Sigmoid colon (tissue), 7 donors: Measurements from ENCODE around the gene ALG13. TPM values are rescaled to one million over a fixed set of nuclear protein-coding genes. Genes with fewer than 3 reads are reported as not detected.
A peak's percentile ranks its signal among the peaks of the same experiment; 100 is the strongest.
"Not testable (repeated sequence)": the region's sequence is repeated elsewhere in the genome, so short reads cannot be mapped to it uniquely, and the experiment has no call there.

ENCODE experiments used
- DNase-seq: peaks from one replicate; pipeline ENCODE4 v3.0.0-alpha.2; 2019
- H3K27ac ChIP-seq, 4 donors: fragments of 200-600 bp; sonication (generic); one replicate each; pipeline ENCODE4 v1.5.1; 2016 to 2019; ENCODE audit warnings: mild to moderate bottlenecking in 1 of 4
- H3K27me3 ChIP-seq, 3 donors: fragments of 200-600 bp; sonication (generic); one replicate each; pipeline ENCODE4 v1.5.1; 2019; ENCODE audit warnings: mild to moderate bottlenecking in 1 of 3
- H3K36me3 ChIP-seq, 4 donors: fragments of 200-600 bp; sonication (generic); one replicate each; pipeline ENCODE4 v1.5.1; 2016 to 2019
- H3K4me1 ChIP-seq, 4 donors: fragments of 200-600 bp; sonication (generic); one replicate each; pipeline ENCODE4 v1.5.1; 2017 to 2019
- H3K4me3 ChIP-seq, 4 donors: fragments of 200-600 bp; sonication (generic); one replicate each; pipeline ENCODE4 v1.5.1; 2017 to 2019; ENCODE audit warnings: mild to moderate bottlenecking in 2 of 4, moderate library complexity in 1 of 4
- H3K9me3 ChIP-seq, 4 donors: fragments of 200-600 bp in 3 of 4; sonication (generic) in 3 of 4; one replicate each; pipeline versions ENCODE4 v1.5.1 to v1.6.1; 2013 to 2019
- EP300 ChIP-seq, 4 donors: sonication (generic); formaldehyde crosslinking; IDR thresholded peaks; one replicate each; pipeline ENCODE4 v1.6.1; 2017; ENCODE audit warnings: antibody characterized with exemption in 4 of 4
- POLR2A ChIP-seq, 2 donors: fragments of 450-650 bp; IDR thresholded peaks; one replicate each; pipeline ENCODE4 v1.6.1; 2016; ENCODE audit warnings: antibody characterized with exemption in 2 of 2, mild to moderate bottlenecking in 2 of 2, moderate library complexity in 2 of 2
- POLR2AphosphoS5 ChIP-seq, 4 donors: sonication (generic); formaldehyde crosslinking; IDR thresholded peaks; one replicate each; pipeline ENCODE4 v1.6.1; 2017; ENCODE audit warnings: antibody characterized with exemption in 4 of 4
- WGBS, 2 donors: extraction: QIAGEN DNeasy Blood & Tissue Kit; methylation state at CpG; one replicate each; pipeline ENCODE4 v1.1.7; 2013; 5-methylcytosine and 5-hydroxymethylcytosine counted together
- intact Hi-C: fragments of 100-400 bp; cut with DNase I; formaldehyde crosslinking; loops from one replicate; pipeline ENCODE4 v1.15.1; 2023
- polyA plus RNA-seq, 3 donors: library from polyadenylated mRNA; stranded (reverse); fragments of 200-250 nt; gene quantifications; one replicate each; pipeline ENCODE4 v1.2.3, GENCODE V29; 2013
- total RNA-seq, 4 donors: library from RNA; depleted of rRNA; stranded (reverse); fragments of >200 nt; gene quantifications; one replicate each; pipeline ENCODE4 v1.1.0, GENCODE V29; 2016
- TF ChIP-seq, protein P1 (sequence below), 4 experiments: fragments of 450-650 bp in 3 of 4; fragments of 200-600 bp in 1 of 4; IDR thresholded peaks; one replicate each; pipeline ENCODE4 v1.5.1; 2016 to 2019; ENCODE audit warnings: antibody characterized with exemption in 4 of 4, mild to moderate bottlenecking in 3 of 4, moderate library complexity in 2 of 4
- donor health status: healthy with polysubstance abuse.
- donor health status: Bipolar disorder and iron deficiency.
- donor health status: healthy.

The ALG13 gene
- total RNA-seq: 10 to 100 TPM; 34.9 to 80.9 (median 42.1) TPM
- polyA plus RNA-seq: 10 to 100 TPM; 24.2 to 54.7 (median 51.6) TPM

DNA sequence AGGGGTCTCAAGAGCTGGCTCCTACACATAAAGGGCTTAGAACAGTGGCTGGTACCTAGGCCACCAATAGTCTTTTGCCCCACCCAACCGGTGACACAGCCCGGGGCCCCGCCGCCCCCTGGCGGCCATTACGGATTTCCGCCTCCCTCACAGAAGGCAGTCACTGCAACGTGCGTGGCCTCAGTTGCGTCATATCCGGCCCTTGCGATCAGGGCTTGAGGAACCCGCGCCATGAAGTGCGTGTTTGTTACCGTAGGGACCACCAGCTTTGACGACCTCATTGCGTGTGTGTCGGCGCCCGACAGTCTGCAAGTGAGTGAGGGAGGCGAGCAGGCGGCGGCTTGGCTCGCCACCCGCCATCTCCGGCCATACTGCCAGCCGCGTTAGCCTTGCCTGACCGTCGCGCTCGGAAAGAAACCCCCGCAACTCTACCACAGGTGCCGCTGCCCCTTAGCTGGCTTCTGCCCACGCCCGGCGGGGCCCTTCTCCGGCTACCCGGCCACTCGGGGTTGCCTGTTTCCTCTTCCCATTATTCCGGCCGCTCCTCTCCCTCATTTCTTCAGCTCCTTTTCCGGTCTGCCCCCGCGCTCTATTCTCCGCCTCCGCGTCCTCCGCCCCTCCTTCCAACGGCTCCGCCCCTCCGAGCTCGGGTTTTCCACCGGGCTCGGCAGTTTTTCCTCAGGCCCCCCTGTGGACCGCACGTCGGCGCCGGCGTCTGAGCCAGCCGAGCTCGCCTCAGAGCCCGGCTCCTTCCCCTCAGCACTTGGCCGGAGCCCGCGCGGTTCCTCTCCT, at the start of gene ALG13:
Gene ALG13, plus strand, starts transcription at position 183 of the 792 bp plus-strand sequence. Its CDS starts 49 bp downstream, at position 232.
- TF ChIP-seq EP300 (IDR thresholded peaks at IDR 0.05): peak in 3 of 4 donors; percentile 22 to 44 (median 25)
- TF ChIP-seq POLR2AphosphoS5 (IDR thresholded peaks at IDR 0.05): peak; percentile 69 to 87 (median 82)
- TF ChIP-seq POLR2A (IDR thresholded peaks at IDR 0.05): peak; percentile 32 to 40
- TF ChIP-seq, protein P1, sequence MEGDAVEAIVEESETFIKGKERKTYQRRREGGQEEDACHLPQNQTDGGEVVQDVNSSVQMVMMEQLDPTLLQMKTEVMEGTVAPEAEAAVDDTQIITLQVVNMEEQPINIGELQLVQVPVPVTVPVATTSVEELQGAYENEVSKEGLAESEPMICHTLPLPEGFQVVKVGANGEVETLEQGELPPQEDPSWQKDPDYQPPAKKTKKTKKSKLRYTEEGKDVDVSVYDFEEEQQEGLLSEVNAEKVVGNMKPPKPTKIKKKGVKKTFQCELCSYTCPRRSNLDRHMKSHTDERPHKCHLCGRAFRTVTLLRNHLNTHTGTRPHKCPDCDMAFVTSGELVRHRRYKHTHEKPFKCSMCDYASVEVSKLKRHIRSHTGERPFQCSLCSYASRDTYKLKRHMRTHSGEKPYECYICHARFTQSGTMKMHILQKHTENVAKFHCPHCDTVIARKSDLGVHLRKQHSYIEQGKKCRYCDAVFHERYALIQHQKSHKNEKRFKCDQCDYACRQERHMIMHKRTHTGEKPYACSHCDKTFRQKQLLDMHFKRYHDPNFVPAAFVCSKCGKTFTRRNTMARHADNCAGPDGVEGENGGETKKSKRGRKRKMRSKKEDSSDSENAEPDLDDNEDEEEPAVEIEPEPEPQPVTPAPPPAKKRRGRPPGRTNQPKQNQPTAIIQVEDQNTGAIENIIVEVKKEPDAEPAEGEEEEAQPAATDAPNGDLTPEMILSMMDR (IDR thresholded peaks at IDR 0.05): peak; percentile 39 to 65 (median 56)
- H3K4me3 ChIP-seq: peak within 1 kb of the TSS; percentile 68 to 84 (median 74)
- intact Hi-C loops: no loop called here
- H3K27me3 ChIP-seq: peaks cover 0 to 3% (median 0%) of the 10 kb centered on the region in 3 donors
- H3K4me1 ChIP-seq: peaks cover 0 to 11% (median 3%) of the 10 kb centered on the region in 4 donors
- peaks cover 0 to 16% (median 0%) of the 10 kb centered on the region in 4 donors for H3K36me3 ChIP-seq
- WGBS, 2 donors: 0 to 1% methylated on average over 69 of the region's 69 CpGs
- DNase-seq: peak; percentile 96
- no peaks in the 10 kb centered on the region for H3K9me3 ChIP-seq
- H3K27ac ChIP-seq: peak within 1 kb of the TSS; percentile 94 to 99 (median 97)

DNA sequence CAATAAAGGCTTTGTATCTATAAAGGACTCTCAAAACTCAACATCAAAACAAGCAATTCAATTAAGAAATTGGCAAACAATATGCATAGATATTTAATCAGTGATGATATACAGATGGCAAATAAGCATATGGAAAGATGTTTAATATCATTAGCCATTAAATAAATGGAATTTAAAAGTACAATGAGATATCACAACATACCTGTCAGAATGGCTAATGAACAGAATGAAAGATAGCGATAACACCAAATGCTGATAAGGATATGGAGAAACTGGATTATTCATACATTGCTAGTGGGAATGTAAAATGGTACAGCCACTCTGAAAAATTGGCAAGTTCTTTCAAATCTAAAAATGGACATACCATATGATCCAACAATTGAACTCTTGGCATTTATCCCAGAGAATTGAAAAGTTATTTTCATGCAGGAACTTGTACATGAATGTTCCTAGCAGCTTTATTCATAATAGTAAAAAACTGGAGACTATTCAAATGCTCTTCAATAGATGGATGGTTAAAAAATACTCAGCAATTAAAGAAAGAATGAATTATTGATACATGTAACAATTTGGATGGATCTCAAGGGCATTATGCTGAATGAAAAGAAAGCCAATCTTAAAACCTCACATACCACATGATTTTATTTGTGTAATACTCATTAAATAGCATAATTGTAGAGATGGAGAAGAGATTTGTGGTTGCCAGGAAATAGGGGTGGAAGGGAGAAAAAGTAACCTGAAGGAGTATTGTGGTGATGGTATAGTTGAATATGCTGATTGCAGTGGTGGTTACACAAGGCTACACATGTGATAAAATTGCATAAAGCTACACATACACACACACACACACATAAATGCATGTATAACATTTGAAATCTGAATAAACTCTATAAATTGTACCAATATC, 45.9 kb upstream of the ALG13 start:
- intact Hi-C loops: no loop called here
- Histone ChIP-seq H3K27ac (no peak overlapping the region), H3K36me3 (no peaks in the 10 kb centered on the region), H3K9me3 (no peaks in the 10 kb centered on the region), H3K4me3 (no peak overlapping the region), H3K27me3 (no peaks in the 10 kb centered on the region), H3K4me1 (no peaks in the 10 kb centered on the region)
- DNase-seq: no peak
- no peak for TF ChIP-seq POLR2AphosphoS5 (IDR thresholded peaks at IDR 0.05)
- TF ChIP-seq EP300 (IDR thresholded peaks at IDR 0.05): no peak
- TF ChIP-seq POLR2A (IDR thresholded peaks at IDR 0.05): no peak
- TF ChIP-seq, protein P1 (IDR thresholded peaks at IDR 0.05): no peak
- WGBS, 2 donors: 91 to 98% methylated on average over 1 of the region's 1 CpG

DNA sequence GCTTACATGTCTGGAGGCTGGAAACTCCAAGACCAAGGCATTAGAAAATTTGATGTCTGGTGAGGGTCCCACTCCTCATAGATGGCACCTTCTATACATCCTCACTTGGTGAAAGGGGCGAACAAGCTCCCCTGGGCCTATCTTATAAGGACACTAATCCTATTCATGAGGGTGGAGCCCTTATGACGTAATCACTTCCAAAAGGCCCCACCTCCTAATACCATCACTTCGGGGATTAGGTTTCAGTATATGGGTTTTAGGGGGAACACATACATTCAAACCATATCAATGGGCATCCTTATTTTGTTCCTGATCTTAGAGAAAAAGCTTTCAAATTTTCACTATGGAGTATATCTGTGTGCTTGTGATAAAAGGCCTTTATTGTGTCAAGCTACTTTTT, 39.0 kb upstream of the ALG13 start:
- Histone ChIP-seq H3K4me3 (no peak overlapping the region), H3K4me1 (no peaks in the 10 kb centered on the region), H3K36me3 (no peaks in the 10 kb centered on the region), H3K9me3 (no peaks in the 10 kb centered on the region), H3K27me3 (no peaks in the 10 kb centered on the region), H3K27ac (no peak overlapping the region)
- TF ChIP-seq POLR2A (IDR thresholded peaks at IDR 0.05) (no peak), POLR2AphosphoS5 (IDR thresholded peaks at IDR 0.05) (no peak), EP300 (IDR thresholded peaks at IDR 0.05) (no peak)
- TF ChIP-seq, protein P1 (IDR thresholded peaks at IDR 0.05): no peak
- intact Hi-C loops: no loop called here
- no peak for DNase-seq
- WGBS, 2 donors: 88 to 89% methylated on average over 3 of the region's 3 CpGs

DNA sequence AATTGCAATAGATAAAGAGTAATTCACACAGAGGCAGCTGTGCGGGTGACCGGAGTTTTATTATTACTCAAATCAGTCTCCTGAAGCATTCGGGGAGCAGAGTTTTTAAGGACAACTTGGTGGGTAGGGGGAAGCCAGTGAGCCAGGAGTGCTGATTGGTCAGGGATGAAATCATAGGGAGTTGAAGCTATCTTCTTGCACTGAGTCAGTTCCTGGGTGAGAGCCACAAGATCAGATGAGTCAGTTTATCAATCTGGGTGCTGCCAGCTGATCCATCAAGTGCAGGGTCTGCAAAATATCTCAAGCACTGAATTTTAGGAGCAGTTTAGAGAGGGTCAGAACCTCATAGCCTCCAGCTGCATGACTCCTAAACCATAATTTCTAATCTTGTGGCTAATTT, 35.8 kb upstream of the ALG13 start:
- H3K4me3 ChIP-seq, H3K9me3 ChIP-seq, H3K27ac ChIP-seq, H3K27me3 ChIP-seq, DNase-seq, intact Hi-C loops, H3K36me3 ChIP-seq, H3K4me1 ChIP-seq: not testable (repeated sequence)
- WGBS, 2 donors: 88 to 91% methylated on average over 3 of the region's 3 CpGs

DNA sequence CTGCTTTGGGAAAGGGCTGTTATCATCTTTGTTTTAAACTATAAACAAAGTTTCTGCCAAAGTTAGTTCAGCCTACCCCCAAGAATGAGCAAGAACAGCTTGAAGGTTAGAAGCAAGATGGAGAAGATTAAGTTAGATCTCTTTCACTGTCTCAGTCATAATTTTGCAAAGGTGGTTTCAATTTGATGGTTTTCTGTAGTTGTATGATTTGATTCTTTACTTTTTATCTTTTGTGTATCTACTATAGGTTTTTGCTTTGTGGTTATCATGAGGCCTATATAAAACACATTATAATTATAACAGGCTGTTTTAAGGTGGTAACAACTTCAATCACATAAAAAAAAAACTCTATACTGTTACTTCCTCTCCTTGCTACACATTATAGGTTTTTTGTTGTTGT, 35.4 kb upstream of the ALG13 start:
- Histone ChIP-seq H3K9me3 (no peaks in the 10 kb centered on the region), H3K36me3 (no peaks in the 10 kb centered on the region), H3K27me3 (no peaks in the 10 kb centered on the region), H3K4me1 (no peaks in the 10 kb centered on the region), H3K27ac (no peak overlapping the region), H3K4me3 (no peak overlapping the region)
- no peak for TF ChIP-seq POLR2AphosphoS5 (IDR thresholded peaks at IDR 0.05)
- TF ChIP-seq, protein P1 (IDR thresholded peaks at IDR 0.05): no peak
- TF ChIP-seq EP300 (IDR thresholded peaks at IDR 0.05): no peak
- TF ChIP-seq POLR2A (IDR thresholded peaks at IDR 0.05): no peak
- no peak for DNase-seq
- intact Hi-C loops: no loop called here
